Measurements from ENCODE around the gene PBX1.

PBX1 gene

DNA sequence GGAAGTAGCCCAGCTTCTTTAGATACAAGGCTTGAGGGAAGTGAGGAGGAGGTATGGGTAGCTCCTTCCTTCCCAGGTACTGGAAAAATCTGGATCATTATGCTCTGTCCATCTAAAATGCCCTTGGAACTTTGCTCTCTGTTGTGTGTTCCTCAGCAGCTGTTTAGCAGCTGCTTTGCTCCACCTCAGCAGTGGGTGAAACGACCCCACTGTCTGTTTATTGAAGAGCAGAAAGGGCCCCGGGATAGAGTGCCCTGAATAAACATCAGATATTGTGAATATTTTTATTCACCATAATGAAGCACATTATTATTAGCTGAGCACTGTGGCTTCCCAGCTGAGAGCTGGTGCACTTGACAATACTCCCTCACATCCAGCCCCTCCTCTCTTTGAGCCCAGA lies 237.9 kb downstream of the PBX1 start:
- Histone ChIP-seq H3K36me3 (ENCODE audit: control insufficient read depth in 2 of 2, insufficient read depth in 1 of 2, low read length in 2 of 2) (peaks cover 0 to 17% of the 10 kb centered on the region in 2 experiments; a peak in 2 of 3 replicates), H3K27ac (ENCODE audit: extremely low read depth, low read depth, low read length) (no peak overlapping the region), H3K9me3 (ENCODE audit: control insufficient read depth, insufficient read depth, low read depth, low read length) (no peaks in the 10 kb centered on the region), H3K4me1 (ENCODE audit: control insufficient read depth, insufficient read depth, low read length) (no peaks in the 10 kb centered on the region), H3K4me3 (ENCODE audit: low read depth, low read length) (no peak overlapping the region)
- ChIA-PET POLR2A (no interaction called here), CTCF (interaction anchor here (0.6 to 1.0 kb wide), 2 partner anchors 9 to 194 kb away, joined by 4 read pairs; no protein-coding TSS in a partner anchor)
- TF ChIP-seq ZNF830 (tag by site-specific recombination; IDR thresholded peaks at IDR 0.05; ENCODE audit: low read depth), result no peak
- TF ChIP-seq SALL2 (tag by site-specific recombination; IDR thresholded peaks at IDR 0.05; ENCODE audit: borderline replicate concordance), result no peak
- no peak for TF ChIP-seq ZNF426 (tag by site-specific recombination; IDR thresholded peaks at IDR 0.05)
- TF ChIP-seq, protein P1, sequence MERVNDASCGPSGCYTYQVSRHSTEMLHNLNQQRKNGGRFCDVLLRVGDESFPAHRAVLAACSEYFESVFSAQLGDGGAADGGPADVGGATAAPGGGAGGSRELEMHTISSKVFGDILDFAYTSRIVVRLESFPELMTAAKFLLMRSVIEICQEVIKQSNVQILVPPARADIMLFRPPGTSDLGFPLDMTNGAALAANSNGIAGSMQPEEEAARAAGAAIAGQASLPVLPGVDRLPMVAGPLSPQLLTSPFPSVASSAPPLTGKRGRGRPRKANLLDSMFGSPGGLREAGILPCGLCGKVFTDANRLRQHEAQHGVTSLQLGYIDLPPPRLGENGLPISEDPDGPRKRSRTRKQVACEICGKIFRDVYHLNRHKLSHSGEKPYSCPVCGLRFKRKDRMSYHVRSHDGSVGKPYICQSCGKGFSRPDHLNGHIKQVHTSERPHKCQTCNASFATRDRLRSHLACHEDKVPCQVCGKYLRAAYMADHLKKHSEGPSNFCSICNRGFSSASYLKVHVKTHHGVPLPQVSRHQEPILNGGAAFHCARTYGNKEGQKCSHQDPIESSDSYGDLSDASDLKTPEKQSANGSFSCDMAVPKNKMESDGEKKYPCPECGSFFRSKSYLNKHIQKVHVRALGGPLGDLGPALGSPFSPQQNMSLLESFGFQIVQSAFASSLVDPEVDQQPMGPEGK (tag by site-specific recombination; IDR thresholded peaks at IDR 0.05), result no peak
- TF ChIP-seq, protein P2, sequence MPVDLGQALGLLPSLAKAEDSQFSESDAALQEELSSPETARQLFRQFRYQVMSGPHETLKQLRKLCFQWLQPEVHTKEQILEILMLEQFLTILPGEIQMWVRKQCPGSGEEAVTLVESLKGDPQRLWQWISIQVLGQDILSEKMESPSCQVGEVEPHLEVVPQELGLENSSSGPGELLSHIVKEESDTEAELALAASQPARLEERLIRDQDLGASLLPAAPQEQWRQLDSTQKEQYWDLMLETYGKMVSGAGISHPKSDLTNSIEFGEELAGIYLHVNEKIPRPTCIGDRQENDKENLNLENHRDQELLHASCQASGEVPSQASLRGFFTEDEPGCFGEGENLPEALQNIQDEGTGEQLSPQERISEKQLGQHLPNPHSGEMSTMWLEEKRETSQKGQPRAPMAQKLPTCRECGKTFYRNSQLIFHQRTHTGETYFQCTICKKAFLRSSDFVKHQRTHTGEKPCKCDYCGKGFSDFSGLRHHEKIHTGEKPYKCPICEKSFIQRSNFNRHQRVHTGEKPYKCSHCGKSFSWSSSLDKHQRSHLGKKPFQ (tag by site-specific recombination; IDR thresholded peaks at IDR 0.05), result no peak
- TF ChIP-seq ZNF555 (tag by site-specific recombination; conservative IDR thresholded peaks at IDR 0.05), result no peak
- no peak for TF ChIP-seq KLF9 (tag by site-specific recombination; IDR thresholded peaks at IDR 0.05; ENCODE audit: low read depth)
- no peak for TF ChIP-seq ZNF391 (tag by site-specific recombination; IDR thresholded peaks at IDR 0.05; ENCODE audit: borderline replicate concordance, low read depth)

DNA sequence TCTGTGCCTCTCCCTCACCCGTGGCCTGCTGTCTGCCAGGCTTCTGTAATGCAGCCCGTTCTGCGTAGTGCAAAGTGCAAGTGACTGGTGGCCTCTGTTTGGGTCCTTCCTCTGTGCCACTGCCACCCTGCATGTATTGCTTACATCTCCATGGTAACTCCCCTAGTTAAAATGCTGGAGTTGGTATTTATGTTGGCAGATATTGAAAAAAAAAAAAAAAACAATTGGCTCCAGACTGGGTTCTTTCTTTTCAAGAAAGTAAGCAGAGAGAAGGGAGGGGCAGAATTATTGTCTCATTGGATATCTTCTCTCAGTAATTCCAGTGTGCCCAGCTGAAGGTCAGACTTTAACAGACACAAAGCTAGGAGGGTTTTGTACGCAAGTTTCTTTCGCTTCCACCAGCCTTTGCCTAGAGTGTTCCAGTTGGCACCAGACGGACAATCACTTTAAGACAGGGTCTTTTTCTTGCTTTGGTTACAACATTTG lies 242.3 kb downstream of the PBX1 start:
- H3K36me3 ChIP-seq (ENCODE audit: control insufficient read depth in 2 of 2, insufficient read depth in 1 of 2, low read length in 2 of 2), result peaks cover 0 to 18% of the 10 kb centered on the region in 2 experiments; a peak in 1 of 3 replicates
- no peak overlapping the region for H3K4me3 ChIP-seq (ENCODE audit: low read depth, low read length)
- no peak for TF ChIP-seq ZNF366 (tag by site-specific recombination; conservative IDR thresholded peaks at IDR 0.05)
- TF ChIP-seq HOXC10 (CRISPR knock-in tag; IDR thresholded peaks at IDR 0.05), result no peak
- TF ChIP-seq, protein P3, sequence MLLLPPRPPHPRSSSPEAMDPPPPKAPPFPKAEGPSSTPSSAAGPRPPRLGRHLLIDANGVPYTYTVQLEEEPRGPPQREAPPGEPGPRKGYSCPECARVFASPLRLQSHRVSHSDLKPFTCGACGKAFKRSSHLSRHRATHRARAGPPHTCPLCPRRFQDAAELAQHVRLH (tag by site-specific recombination; IDR thresholded peaks at IDR 0.05), result no peak
- TF ChIP-seq ZNF335 (tag by site-specific recombination; conservative IDR thresholded peaks at IDR 0.05), result no peak
- no peak for TF ChIP-seq ZNF785 (tag by site-specific recombination; IDR thresholded peaks at IDR 0.05)
- no peak for TF ChIP-seq ZNF626 (tag by site-specific recombination; IDR thresholded peaks at IDR 0.05)
- no peak for TF ChIP-seq ZNF114 (tag by site-specific recombination; IDR thresholded peaks at IDR 0.05)
- no peak for TF ChIP-seq ZBTB8A (tag by site-specific recombination; IDR thresholded peaks at IDR 0.05)
- TF ChIP-seq TCF7L2 (IDR thresholded peaks at IDR 0.05; ENCODE audit: borderline replicate concordance, low read depth, low read length), result no peak
- TF ChIP-seq ZEB2 (tag by site-specific recombination; IDR thresholded peaks at IDR 0.05), result no peak
- TF ChIP-seq, protein P1 (tag by site-specific recombination; IDR thresholded peaks at IDR 0.05), result no peak
- TF ChIP-seq ZNF521 (tag by site-specific recombination; IDR thresholded peaks at IDR 0.05), result no peak
- TF ChIP-seq ZNF529 (tag by site-specific recombination; IDR thresholded peaks at IDR 0.05; ENCODE audit: insufficient replicate concordance), result no peak
- no peak for TF ChIP-seq ZNF391 (tag by site-specific recombination; IDR thresholded peaks at IDR 0.05; ENCODE audit: borderline replicate concordance, low read depth)
- no peak for TF ChIP-seq GLI2 (tag by site-specific recombination; IDR thresholded peaks at IDR 0.05; ENCODE audit: borderline replicate concordance, low read depth)
- ChIA-PET POLR2A (no interaction called here), CTCF (interaction anchor here (1.1 kb wide), 1 partner anchor 14 kb away, joined by 3 read pairs; no protein-coding TSS in a partner anchor)
- no peaks in the 10 kb centered on the region for H3K9me3 ChIP-seq (ENCODE audit: control insufficient read depth, insufficient read depth, low read depth, low read length)
- no peak overlapping the region for H3K27ac ChIP-seq (ENCODE audit: extremely low read depth, low read depth, low read length)
- H3K4me1 ChIP-seq (ENCODE audit: control insufficient read depth, insufficient read depth, low read length), result no peaks in the 10 kb centered on the region
